NCI-H2196 treated with DMSO at 0.1 percent for 48 hours (cell line): Measurements from ENCODE around the gene CERK.

Experiments used
- DNase-seq: peaks from one replicate; lab custom pipeline; 2025; ENCODE audit not compliant: unreplicated experiment; lab: John Stamatoyannopoulos, UW

The CERK gene

DNA sequence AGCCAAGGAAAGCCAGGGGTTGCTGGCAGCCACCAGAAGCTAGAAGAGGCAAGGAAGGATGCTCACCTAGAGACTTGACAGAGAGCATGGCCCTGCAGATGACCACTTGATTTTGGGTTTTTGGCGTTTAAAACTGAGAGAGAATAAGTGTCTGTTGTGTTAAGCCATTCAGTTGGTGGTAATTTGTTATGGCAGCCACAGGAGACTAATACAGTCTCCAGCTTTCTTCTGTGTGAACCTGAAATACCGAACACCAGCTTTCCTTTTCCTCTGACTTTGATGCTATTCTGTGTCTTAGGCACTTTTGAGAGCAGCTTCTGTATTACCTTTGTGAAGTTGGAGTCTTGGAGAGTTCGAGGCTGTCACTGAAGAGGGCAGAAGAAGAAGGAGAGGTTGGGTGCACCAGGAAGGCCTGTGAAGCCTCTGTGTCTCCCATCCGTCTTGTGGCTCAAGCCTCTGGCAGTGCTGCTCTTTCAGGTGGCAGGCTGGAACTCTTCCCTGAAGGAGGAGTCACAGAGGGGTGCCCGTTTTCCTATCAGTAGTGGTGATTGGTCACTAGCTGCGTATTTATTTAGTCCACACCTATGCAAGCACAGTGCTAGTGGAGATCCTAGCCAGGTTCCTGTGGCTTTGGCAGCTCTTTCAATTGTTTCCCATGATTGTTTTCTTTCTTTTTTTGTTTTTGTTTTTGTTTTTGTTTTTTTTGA lies 26.9 kb upstream of the CERK start:
- peak; percentile 12 for DNase-seq

- DNase-seq, result no peak
These were observed 26.2 kb upstream of the CERK start for GRCh38 chr22:46764140-46764680.

- DNase-seq, result no peak
These were observed 25.1 kb upstream of the CERK start for GRCh38 chr22:46763051-46763705.

- DNase-seq, result peak; percentile 85
These were observed 24.4 kb upstream of the CERK start, which contains the start of gene TBC1D22A for GRCh38 chr22:46762238-46763050. Gene TBC1D22A (plus strand): TSS chr22:46762650. CDS start chr22:46762787, 137 bp downstream.

DNA sequence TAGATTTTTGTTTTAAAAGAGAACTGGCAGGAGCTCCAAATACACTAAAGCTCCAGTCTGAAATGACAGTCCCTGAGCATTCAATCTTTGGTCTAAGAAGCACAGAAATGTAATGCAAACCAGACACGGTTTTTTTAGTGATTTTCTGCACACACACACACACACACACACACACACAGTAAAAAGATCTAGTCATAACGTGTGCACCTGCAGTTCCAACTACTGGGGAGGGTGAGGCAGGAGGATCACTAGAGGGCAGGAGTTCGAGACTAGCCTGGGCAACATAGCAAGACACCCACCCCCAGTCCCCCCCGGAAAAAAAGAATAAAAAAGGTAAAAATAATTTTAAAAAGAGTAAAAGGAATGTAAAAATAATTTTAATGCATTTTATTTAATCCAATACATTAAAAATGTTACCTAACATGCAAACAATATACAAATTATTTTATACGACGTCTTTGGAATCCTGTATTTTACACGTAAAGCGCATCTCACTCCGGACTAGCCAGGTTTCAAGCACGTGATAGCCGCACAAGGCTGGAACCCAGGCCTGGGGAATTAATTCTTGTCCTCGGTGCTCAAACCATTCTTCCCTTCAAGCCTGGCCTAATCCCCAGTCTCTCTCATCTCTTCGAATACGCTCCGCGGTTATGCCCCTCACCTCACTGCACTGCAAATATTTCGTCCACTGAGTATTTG lies 23.6 kb upstream of the CERK start:
- DNase-seq, result no peak

DNA sequence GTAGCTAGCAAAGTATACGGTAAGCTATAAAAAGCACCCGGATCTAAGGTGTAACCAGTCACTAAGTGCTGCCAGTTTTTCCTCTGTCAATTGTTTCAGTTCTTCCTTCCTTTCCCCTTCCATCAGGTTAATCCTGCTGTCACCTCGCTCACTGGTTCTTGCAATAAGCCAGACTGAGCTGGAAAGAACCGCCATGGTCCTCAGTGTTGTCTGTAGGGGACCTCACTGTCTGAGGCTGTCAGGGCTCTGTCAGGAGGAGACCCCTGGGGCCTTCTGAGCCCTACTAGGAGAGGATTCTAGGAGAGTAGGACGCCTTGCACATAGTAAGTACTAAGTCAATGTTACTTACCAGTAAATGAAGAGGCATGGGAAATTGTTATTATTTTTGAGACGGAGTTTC lies 23.0 kb upstream of the CERK start:
- DNase-seq, result no peak

DNA sequence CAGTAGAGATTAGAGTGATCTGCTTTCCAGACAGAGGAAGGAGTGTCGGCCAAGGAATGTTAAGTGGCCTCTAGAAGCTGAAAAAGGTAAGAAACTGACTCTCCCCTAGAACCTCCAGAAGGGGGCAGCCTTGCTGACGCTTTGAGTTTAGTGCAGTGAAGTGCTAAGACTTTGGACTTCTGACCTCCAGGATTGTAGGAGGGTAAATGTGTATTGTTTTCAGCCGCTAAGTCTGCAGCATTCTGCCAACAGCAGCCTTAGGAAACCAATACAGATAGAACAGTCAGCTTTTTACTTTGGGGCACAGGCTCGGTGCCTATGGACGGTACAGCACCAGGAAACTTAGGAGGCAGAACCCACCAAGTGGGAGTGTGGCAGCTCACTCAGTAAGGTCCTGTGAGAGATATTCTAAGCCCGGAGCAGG lies 20.8 kb upstream of the CERK start:
- peak; percentile 75 for DNase-seq

DNA sequence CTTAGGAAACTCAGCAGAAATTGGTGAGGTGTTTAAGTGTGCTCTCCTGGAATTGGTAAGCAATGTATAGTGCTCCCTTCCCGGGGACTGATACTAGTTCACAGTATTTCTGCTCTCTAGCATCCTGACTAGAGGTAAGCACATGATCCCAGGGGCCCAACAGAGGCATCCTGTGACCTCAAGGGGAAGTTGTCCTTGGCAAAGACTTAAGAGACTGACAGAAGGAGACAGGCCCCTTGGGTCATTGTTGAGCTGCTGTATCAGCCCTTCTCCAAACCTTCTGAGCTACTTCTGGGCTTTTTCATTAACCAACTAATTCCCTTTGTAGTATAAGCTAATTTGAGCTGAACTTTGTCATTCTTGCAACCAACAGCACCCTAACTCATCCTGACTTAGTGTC lies 20.1 kb upstream of the CERK start:
- DNase-seq, result no peak

DNA sequence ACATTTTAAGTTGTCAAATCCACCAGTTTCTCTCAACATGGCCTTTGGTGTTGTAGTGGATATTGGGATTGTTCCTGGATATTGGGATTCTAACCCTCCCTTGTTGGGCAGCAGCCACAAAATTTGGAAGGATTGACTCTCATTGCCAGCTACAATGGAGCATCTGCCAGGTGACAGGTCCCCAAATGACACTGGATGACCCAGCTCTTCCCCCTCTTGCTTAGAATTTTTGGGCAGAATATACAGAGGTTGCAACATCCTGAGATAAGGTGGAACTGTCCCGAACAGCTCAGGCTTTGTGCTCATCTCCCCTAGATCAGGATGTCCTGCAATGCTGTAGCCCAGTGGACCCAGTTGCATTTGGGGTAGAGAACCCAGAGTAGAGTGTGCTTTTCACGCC lies 19.1 kb upstream of the CERK start:
- DNase-seq, result no peak

- no peak for DNase-seq
These were observed 18.0 kb upstream of the CERK start for GRCh38 chr22:46756097-46756496.

DNA sequence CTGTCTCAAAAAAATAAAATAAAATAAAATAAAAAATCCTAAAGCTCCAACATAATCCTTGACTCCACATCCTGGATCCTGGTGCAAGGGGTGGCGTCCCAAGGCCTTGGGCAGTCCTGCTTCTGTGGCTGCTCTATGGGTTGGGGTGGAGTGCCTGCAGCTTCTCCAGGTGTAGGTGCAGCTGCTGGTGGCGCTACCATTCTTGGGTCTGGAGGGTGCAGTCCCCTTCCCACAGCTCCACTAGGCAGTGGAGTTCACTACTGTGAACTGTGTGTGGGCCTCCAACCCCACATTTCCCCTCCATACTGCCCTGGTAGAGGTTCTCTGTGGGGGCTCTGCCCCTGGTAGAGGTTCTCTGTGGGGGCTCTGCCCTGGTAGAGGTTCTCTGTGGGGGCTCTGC lies 17.5 kb upstream of the CERK start:
- no peak for DNase-seq

GRCh38 chr22:46754826-46755225 lies 16.8 kb upstream of the CERK start:
- no peak for DNase-seq

DNA sequence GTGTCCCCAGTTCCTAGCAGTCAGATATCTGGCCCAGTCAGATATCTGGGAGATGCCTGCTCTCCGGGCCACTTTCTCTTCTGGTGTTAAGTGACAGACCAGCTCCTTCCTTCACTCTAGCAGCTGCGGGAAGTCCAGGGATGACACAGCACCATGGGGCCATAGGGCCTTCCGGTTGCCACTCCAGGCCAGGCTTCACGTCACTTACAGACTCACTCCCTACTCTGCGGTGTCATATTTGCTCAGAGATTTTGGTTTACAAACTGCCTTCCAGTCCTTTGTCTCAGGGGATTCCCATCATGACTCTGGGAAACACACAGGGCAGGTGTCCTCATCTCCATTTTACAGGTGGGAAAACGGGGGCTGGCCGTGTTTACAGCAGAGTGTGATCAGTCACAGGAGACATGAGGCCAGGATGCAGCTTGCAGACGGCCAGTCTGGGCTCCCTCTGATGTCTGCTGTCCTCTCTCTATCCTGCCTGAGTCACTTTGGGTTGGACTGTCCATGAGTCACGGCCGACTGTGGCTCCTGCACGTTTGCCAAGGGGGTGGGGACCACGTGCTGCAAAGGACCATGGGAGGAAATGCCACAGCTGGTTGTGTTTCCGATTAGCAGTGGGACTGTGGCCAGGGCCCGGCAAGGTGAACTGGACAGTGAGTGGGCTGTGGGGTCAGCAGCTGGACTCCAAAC lies 16.2 kb upstream of the CERK start:
- peak; percentile 27 for DNase-seq

GRCh38 chr22:46753761-46754109 lies 15.7 kb upstream of the CERK start:
- no peak for DNase-seq

- no peak for DNase-seq
These were observed 15.3 kb upstream of the CERK start for GRCh38 chr22:46753360-46753759.

- DNase-seq, result no peak
These were observed 14.9 kb upstream of the CERK start for GRCh38 chr22:46752988-46753310.

DNA sequence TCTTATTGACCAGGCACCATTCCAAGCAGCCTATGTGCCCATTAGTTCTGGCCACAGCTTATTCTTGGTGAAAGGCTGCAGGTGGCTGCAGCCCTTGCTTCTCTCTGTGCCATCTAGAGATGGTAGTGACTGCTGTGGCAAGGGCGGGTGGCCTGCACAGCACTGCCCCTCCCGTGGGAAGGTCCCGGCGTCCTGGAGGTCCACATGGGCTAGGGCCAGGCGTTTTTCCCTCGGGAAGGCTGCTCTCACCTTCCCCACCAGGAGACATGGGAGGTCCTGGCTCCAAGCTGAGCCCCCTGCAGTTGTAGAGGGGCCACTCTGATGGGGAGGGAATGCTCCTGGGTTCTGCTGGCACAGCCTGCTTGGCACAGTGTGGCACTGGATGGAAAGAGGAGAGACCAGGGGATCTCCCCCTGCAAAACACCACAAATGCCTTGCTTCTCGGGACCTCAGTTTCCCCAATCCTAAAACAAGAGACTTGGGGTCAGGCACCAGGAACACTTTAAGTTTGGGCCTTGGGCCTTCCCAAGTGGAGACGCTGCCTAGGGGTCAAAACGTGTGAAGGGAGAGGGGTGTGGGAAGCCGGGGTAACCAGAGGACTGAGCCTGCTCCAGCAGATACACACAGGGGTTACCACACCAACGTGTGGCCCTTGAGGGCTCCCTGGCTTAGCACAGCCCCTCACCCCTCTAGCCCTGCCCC lies 14.4 kb upstream of the CERK start:
- DNase-seq, result no peak

- peak; percentile 36 for DNase-seq
These were observed 12.9 kb upstream of the CERK start for GRCh38 chr22:46750863-46751443.

DNA sequence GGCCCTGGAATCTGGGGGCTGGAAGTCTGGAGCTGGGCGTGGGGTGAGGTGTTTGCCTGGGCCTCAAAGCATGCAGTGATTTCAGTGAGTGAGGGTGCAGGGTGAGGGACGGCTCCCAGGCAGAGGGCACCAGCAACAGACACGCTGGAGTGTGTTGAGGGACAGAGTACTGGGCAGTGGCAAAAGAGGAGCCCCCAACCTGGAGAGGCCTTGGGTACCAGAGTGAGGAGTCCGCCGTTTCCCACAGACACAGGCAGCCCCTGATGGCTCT lies 12.4 kb upstream of the CERK start:
- DNase-seq, result no peak
